AG04450 (cell line): ENCODE results near the gene MPRIP. TPM values are rescaled to one million over a fixed set of nuclear protein-coding genes. Genes with fewer than 3 reads are reported as not detected.

ENCODE experiments used
- CTCF ChIA-PET: fragments of 300-600, 350-600 bp; formaldehyde crosslinking; extraction: SDS; loops from one replicate; lab custom pipeline; 2022; ENCODE audit warnings: antibody characterized with exemption, inconsistent platforms; lab: Charles Lee
- POLR2A ChIA-PET: fragments of 350-600 bp; formaldehyde crosslinking; extraction: SDS; loops from one replicate; lab custom pipeline; 2021; ENCODE audit warnings: antibody characterized with exemption, inconsistent platforms; lab: Yijun Ruan, JAX
- DNase-seq: peaks from one replicate; pipeline ENCODE4 v3.0.0-alpha.2; 2011; ENCODE audit warnings: low read depth, low spot score
- H3K27ac ChIP-seq: one replicate; pipeline ENCODE4 v1.5.1; 2012; ENCODE audit warnings: low read depth, low read length, control low read depth
- H3K27me3 ChIP-seq: one replicate; pipeline ENCODE4 v1.6.0; 2012; ENCODE audit warnings: low read length; ENCODE audit not compliant: control insufficient read depth, insufficient read depth
- H3K4me3 ChIP-seq: 2 replicates; pipeline ENCODE4 v1.5.1; 2011; ENCODE audit warnings: mild to moderate bottlenecking, low read depth, low read length, control low read depth
- H3K9me3 ChIP-seq: 2 replicates; pipeline ENCODE4 v1.5.1; 2012; ENCODE audit warnings: low read length; ENCODE audit not compliant: control insufficient read depth, insufficient read depth
- polyA plus RNA-seq: library from polyadenylated mRNA; depleted of rRNA; stranded (reverse); fragments of >200 nt; gene quantifications from 2 replicates; pipeline ENCODE4 v1.2.3, GENCODE V29; 2011
- TF ChIP-seq, protein P1 (sequence below): IDR thresholded peaks from 2 replicates; pipeline ENCODE4 v1.5.1; 2011; ENCODE audit warnings: low read depth, low read length, control low read depth, inconsistent platforms

Gene MPRIP
- polyA plus RNA-seq, 1 experiment = 95.0 TPM

DNA sequence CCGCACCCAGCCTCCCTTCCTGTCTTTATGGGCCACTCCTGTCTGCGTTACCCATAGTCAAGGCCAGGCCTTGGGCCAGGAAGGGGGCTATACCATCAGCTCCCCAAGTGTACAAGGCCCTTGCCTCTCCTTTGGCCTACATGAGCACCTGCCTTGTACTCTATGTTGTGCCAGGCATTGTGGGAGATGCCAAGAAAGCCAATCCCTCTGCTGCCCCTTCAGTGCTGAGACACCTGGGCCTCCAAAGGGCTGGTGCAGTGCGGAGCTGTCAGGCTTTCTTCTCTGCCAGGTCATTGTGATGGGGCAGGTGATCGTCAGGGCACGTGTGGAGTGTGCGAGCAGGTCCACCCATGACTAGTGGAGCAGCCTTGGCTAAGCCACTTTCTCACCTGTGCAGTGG, 59.9 kb downstream of the MPRIP start:
- ChIA-PET POLR2A (no interaction called here), CTCF (no interaction called here)
- Histone ChIP-seq H3K4me3 (no peak overlapping the region), H3K27ac (no peak overlapping the region), H3K27me3 (no peaks in the 10 kb centered on the region), H3K9me3 (no peaks in the 10 kb centered on the region)
- TF ChIP-seq, protein P1, sequence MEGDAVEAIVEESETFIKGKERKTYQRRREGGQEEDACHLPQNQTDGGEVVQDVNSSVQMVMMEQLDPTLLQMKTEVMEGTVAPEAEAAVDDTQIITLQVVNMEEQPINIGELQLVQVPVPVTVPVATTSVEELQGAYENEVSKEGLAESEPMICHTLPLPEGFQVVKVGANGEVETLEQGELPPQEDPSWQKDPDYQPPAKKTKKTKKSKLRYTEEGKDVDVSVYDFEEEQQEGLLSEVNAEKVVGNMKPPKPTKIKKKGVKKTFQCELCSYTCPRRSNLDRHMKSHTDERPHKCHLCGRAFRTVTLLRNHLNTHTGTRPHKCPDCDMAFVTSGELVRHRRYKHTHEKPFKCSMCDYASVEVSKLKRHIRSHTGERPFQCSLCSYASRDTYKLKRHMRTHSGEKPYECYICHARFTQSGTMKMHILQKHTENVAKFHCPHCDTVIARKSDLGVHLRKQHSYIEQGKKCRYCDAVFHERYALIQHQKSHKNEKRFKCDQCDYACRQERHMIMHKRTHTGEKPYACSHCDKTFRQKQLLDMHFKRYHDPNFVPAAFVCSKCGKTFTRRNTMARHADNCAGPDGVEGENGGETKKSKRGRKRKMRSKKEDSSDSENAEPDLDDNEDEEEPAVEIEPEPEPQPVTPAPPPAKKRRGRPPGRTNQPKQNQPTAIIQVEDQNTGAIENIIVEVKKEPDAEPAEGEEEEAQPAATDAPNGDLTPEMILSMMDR = no peak
- no peak for DNase-seq

DNA sequence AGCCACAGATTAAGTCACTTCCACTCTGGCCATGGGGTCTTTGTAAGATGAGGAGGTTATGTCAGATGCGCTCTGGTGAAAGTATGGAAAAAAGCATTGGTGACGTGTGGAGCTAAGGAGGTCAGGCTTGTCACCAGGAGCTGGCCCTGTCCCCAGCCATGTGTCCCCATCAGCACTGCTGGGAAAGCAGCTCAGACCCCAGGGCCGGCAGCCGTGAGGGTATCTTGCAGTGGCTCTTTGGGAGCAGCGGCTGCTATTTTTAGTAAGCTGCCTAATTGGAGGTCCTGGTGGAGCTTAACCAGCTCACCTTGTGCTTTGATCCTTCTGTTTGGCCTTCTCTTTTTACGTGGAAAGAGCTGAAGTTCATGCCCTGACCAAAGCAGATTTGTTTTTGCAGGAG, 60.9 kb downstream of the MPRIP start:
- Histone ChIP-seq H3K27me3 (no peaks in the 10 kb centered on the region), H3K9me3 (no peaks in the 10 kb centered on the region), H3K27ac (no peak overlapping the region), H3K4me3 (no peak overlapping the region)
- TF ChIP-seq, protein P1 = no peak
- ChIA-PET CTCF (no interaction called here), POLR2A (no interaction called here)
- DNase-seq = no peak

DNA sequence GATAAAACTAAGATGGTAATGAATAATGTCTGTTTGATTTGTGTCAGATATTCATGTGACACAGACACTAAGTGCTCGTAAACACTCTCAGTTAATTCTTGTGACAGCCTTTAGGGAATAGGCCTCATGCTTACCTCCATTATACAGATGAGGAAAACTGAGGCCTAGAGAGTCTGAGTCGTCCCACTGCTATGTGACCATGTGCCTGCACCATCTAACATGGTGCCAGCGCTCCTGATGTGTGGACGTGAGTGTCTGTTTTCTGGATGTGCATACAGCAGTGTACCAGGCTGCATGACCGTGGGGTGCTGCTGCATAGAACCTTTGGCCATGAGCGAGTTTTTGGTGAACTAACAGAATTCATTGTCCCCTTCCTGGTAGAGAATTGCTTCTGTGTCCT, 61.8 kb downstream of the MPRIP start:
- no peak overlapping the region for H3K4me3 ChIP-seq
- ChIA-PET POLR2A (no interaction called here), CTCF (no interaction called here)
- TF ChIP-seq, protein P1 = no peak
- H3K9me3 ChIP-seq = no peaks in the 10 kb centered on the region
- no peak for DNase-seq
- peak overlapping the region; percentile 11 for H3K27ac ChIP-seq
- no peaks in the 10 kb centered on the region for H3K27me3 ChIP-seq

DNA sequence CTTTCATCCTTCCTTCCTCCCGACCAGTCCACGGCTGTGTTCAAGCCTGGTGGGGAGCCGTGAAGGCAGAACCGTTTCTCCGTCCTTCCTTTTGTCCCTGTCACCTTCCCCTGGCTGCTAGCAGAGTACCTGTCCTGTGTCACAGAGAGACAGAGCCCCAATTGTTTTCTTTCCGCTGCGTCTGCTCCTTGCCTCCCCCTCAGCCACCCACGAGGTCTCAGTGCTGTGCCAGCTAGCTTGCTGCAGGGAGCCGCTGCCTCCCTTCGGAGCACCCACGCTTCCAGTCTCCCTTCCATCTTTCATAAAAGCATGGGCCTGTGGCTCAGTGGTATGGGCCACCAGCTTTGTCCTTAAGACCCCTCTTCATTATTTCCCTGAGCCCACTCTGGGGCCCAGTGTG, 62.2 kb downstream of the MPRIP start:
- Histone ChIP-seq H3K4me3 (no peak overlapping the region), H3K27me3 (no peaks in the 10 kb centered on the region), H3K27ac (no peak overlapping the region), H3K9me3 (no peaks in the 10 kb centered on the region)
- POLR2A ChIA-PET = no interaction called here
- DNase-seq = no peak
- CTCF ChIA-PET = no interaction called here
- TF ChIP-seq, protein P1 = no peak

DNA sequence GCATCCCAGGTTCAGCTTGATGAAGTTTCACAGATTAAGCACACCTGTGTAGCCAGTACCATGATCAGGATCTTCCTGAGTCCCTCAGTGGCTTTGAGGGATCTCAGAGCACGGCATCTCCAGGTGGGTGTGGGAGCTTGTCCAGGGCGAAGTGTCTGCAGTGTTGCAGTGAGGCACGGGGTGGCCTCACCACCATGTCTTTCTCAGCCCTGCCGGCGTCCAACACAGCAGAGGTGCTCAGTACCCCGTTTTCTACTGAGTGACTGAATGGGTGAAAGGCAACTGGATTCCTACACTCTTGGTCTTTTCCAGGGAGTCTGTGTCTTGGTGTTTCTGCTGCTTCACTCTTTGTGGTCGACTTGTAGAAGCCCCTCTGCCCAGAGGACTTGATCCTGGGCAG, 63.7 kb downstream of the MPRIP start:
- no peak overlapping the region for H3K27ac ChIP-seq
- no peaks in the 10 kb centered on the region for H3K9me3 ChIP-seq
- ChIA-PET CTCF (no interaction called here), POLR2A (interaction anchor here (0.6 kb wide), 1 partner anchor 10 kb away, joined by 3 read pairs; no protein-coding TSS in a partner anchor)
- H3K27me3 ChIP-seq = no peaks in the 10 kb centered on the region
- no peak for DNase-seq
- TF ChIP-seq, protein P1 = no peak
- no peak overlapping the region for H3K4me3 ChIP-seq
